Adrenal gland (tissue), 12 donors: ENCODE results near the gene IL17RC. TPM values are rescaled to one million over a fixed set of nuclear protein-coding genes. Genes with fewer than 3 reads are reported as not detected.
"Not testable (repeated sequence)": the region's sequence is repeated elsewhere in the genome, so short reads cannot be mapped to it uniquely, and the experiment has no call there.

Experiments
- DNase-seq, 7 donors: peaks; one replicate each; pipeline ENCODE4 v3.0.0-alpha.2; 2019 to 2020
- H3K27ac ChIP-seq, 5 donors: fragments of 200-600 bp; sonication (generic) in 4 of 5; 1 replicate in 3 of 5; 2 replicates in 2 of 5; pipeline versions ENCODE4 v1.5.1 to v1.8.0; 2016 to 2020; ENCODE audit warnings: mild to moderate bottlenecking in 1 of 5
- H3K27me3 ChIP-seq: fragments of 200-600 bp; 2 replicates; pipeline ENCODE4 v1.8.0; 2021
- H3K36me3 ChIP-seq, 2 donors: fragments of 200-600 bp; replicated peaks in 1 of 2; 1 replicate in 1 of 2; 2 replicates in 1 of 2; pipeline versions ENCODE4 v1.5.1 to v1.8.0; 2018 to 2022
- H3K4me1 ChIP-seq, 2 donors: fragments of 200-600 bp; replicated peaks in 1 of 2; 1 replicate in 1 of 2; 2 replicates in 1 of 2; pipeline versions ENCODE4 v1.5.1 to v1.8.0; 2018 to 2021
- H3K4me3 ChIP-seq, 4 donors: fragments of 200-600 bp; sonication (generic) in 3 of 4; one replicate each; pipeline ENCODE4 v1.5.1; 2016 to 2018
- H3K9me3 ChIP-seq, 3 donors: fragments of 200-600 bp; sonication (generic) in 1 of 3; replicated peaks in 1 of 3; 1 replicate in 2 of 3; 2 replicates in 1 of 3; pipeline versions ENCODE4 v1.5.1 to v1.8.0; 2016 to 2021
- CTCF ChIP-seq, 6 experiments: fragments of 450-650 bp in 4 of 6; fragments of 200-600 bp in 2 of 6; sonication (generic) in 1 of 6; IDR thresholded peaks; 1 replicate in 5 of 6; 2 replicates in 1 of 6; pipeline versions ENCODE4 v1.5.1 to v1.8.0; 2016 to 2021; ENCODE audit warnings: antibody characterized with exemption in 6 of 6, mild to moderate bottlenecking in 2 of 6, moderate library complexity in 1 of 6
- POLR2A ChIP-seq, 2 donors: fragments of 450-650 bp; IDR thresholded peaks; one replicate each; pipeline ENCODE4 v1.6.1; 2017; ENCODE audit warnings: antibody characterized with exemption in 2 of 2, mild to moderate bottlenecking in 2 of 2, moderate library complexity in 1 of 2
- WGBS, 4 donors: extraction: QIAGEN DNeasy Blood & Tissue Kit in 2 of 4; methylation state at CpG; one replicate each; pipeline versions ENCODE4 v1.1.5 to v1.1.7; 2013 to 2017; 5-methylcytosine and 5-hydroxymethylcytosine counted together
- intact Hi-C, 2 donors: fragments of 100-400 bp; cut with DNase I; formaldehyde crosslinking; loops; one replicate each; pipeline versions ENCODE4 v1.14.1 to v1.15.0; 2022 to 2023
- polyA plus RNA-seq, 3 donors: library from polyadenylated mRNA; stranded (reverse); fragments of 200-250 nt in 2 of 3; fragments of 350-450 nt in 1 of 3; fragmentation: Illumina TruSeq in 1 of 3; extraction: RNeasy Lipid Tissue Mini Kit (QIAGEN cat#74804) in 1 of 3; gene quantifications; one replicate each; pipeline ENCODE4 v1.2.3, GENCODE V29; 2013 to 2014
- total RNA-seq, 9 donors: library from RNA; depleted of rRNA in 4 of 9; stranded (reverse); fragments of >200 nt in 4 of 9; fragments of 120-200 nt in 1 of 9; fragmentation: NEBNext Ultra II Directional in 1 of 9; extraction: Animal tissue kit (Norgen Biotek cat#: 25700) in 1 of 9; gene quantifications; one replicate each; pipeline versions ENCODE4 v1.1.0 to v1.2.4, GENCODE V29; 2013 to 2023
- donor health status: healthy with polysubstance abuse.
- donor health status: Bipolar disorder and iron deficiency.
- donor health status: DM: yes; HTN: yes; CAD: no.
- donor health status: DM: no; HTN: no; CAD: no.
- donor health status: DM: no; HTN: no; CAD: no.
- donor health status: DM: yes; HTN: yes; CAD: no.

IL17RC gene
- total and polyA plus RNA-seq, 12 donors = 20.5 to 283 (median 90.4) TPM

- 37 to 75% (median 54%) methylated on average over 2 to 4 of the region's 4 CpGs for WGBS, 4 donors
- peak; percentile 43 to 82 (median 76) for DNase-seq
- TF ChIP-seq POLR2A (IDR thresholded peaks at IDR 0.05) (peak in 1 of 2 donors; percentile 23), CTCF (IDR thresholded peaks at IDR 0.05) (no peak)
- peaks cover 0 to 13% of the 10 kb centered on the region in 2 donors for H3K36me3 ChIP-seq
- intact Hi-C loops = no loop called here
- no peaks in the 10 kb centered on the region for H3K27me3 ChIP-seq
- no peaks in the 10 kb centered on the region for H3K9me3 ChIP-seq
- peak overlapping the region in 4 of 5 donors; percentile 25 to 75 (median 68) for H3K27ac ChIP-seq
- H3K4me3 ChIP-seq = no peak overlapping the region
- H3K4me1 ChIP-seq = peaks cover 22 to 26% of the 10 kb centered on the region in 2 donors
These were observed 19.2 kb upstream of the IL17RC start for GRCh38 chr3:9897408-9898372.

GRCh38 chr3:9898467-9899241 is 18.2 kb upstream of the IL17RC start:
- Histone ChIP-seq H3K27ac (peak overlapping the region in 2 of 5 donors; percentile 66 to 75), H3K27me3 (no peaks in the 10 kb centered on the region), H3K4me1 (peaks cover 19 to 21% of the 10 kb centered on the region in 2 donors), H3K36me3 (peaks cover 0 to 4% of the 10 kb centered on the region in 2 donors), H3K4me3 (no peak overlapping the region), H3K9me3 (no peaks in the 10 kb centered on the region)
- no peak for DNase-seq
- no peak for TF ChIP-seq POLR2A (IDR thresholded peaks at IDR 0.05)
- TF ChIP-seq CTCF (IDR thresholded peaks at IDR 0.05) = no peak
- intact Hi-C loops = no loop called here
- 75 to 81% (median 78%) methylated on average over 6 to 8 of the region's 8 CpGs for WGBS, 4 donors

- TF ChIP-seq CTCF (IDR thresholded peaks at IDR 0.05) = no peak
- TF ChIP-seq POLR2A (IDR thresholded peaks at IDR 0.05) = no peak
- 68 to 76% (median 71%) methylated on average over 3 of the region's 3 CpGs for WGBS, 4 donors
- intact Hi-C loops = no loop called here
These were observed 17.6 kb upstream of the IL17RC start for GRCh38 chr3:9899289-9899791.

GRCh38 chr3:9900965-9901415 is 15.9 kb upstream of the IL17RC start:
- H3K9me3 ChIP-seq, DNase-seq, intact Hi-C loops, H3K27ac ChIP-seq, H3K27me3 ChIP-seq, H3K36me3 ChIP-seq, H3K4me3 ChIP-seq: not testable (repeated sequence)
- H3K4me1 ChIP-seq = peaks cover 13 to 14% of the 10 kb centered on the region in 2 donors
- WGBS, 4 donors = 91 to 93% (median 93%) methylated on average over 6 of the region's 6 CpGs

More at GRCh38 chr3:9899289-9899791, 17.6 kb upstream of the IL17RC start:
- H3K4me1 ChIP-seq = peaks cover 13 to 14% of the 10 kb centered on the region in 2 donors
- H3K9me3 ChIP-seq = no peaks in the 10 kb centered on the region
- H3K4me3 ChIP-seq = no peak overlapping the region
- no peak overlapping the region for H3K27ac ChIP-seq
- no peaks in the 10 kb centered on the region for H3K36me3 ChIP-seq
- no peak for DNase-seq
- H3K27me3 ChIP-seq = no peaks in the 10 kb centered on the region
